DND-41 (cell line): ENCODE measurements around the gene TRNP1.

Source experiments
- CTCF ChIP-seq: IDR thresholded peaks from 2 replicates; pipeline ENCODE4 v1.5.1; 2012; ENCODE audit warnings: borderline replicate concordance, low read length, moderate library complexity, mild to moderate bottlenecking; ENCODE audit not compliant: poor library complexity, severe bottlenecking; ENCODE audit errors: extremely low read depth
- EZH2 ChIP-seq: IDR thresholded peaks from 3 replicates; pipeline ENCODE4 v1.6.1; 2012; ENCODE audit warnings: borderline replicate concordance, low read depth, mild to moderate bottlenecking, moderate library complexity, low read length, inconsistent platforms; ENCODE audit not compliant: severe bottlenecking

- TF ChIP-seq CTCF (no peak), EZH2 (no peak)
Measured at GRCh38 chr1:26959270-26959669, 34.2 kb upstream of the TRNP1 start.
